Left lung (tissue), 10 donors: Measurements from ENCODE around the gene TUBB4B. TPM values are rescaled to one million over a fixed set of nuclear protein-coding genes. Genes with fewer than 3 reads are reported as not detected.

ENCODE experiments used
- ATAC-seq: fragments of 200-7000 bp; cut with Tn5 transposase; one replicate; pipeline ENCODE4 v1.9.1; 2020; ENCODE audit warnings: moderate library complexity
- DNase-seq, 4 donors: peaks; one replicate each; pipeline ENCODE4 v3.0.0-alpha.2; 2013 to 2020
- H3K27ac ChIP-seq, 2 donors: fragments of 200-600 bp; sonication (generic) in 1 of 2; one replicate each; pipeline versions ENCODE4 v1.5.0 to v1.8.0; 2020 to 2021
- H3K27me3 ChIP-seq, 2 donors: fragments of 200-600 bp; sonication (generic) in 1 of 2; one replicate each; pipeline versions ENCODE4 v1.5.0 to v1.8.0; 2020 to 2021
- H3K36me3 ChIP-seq, 2 donors: fragments of 200-600 bp; sonication (generic) in 1 of 2; one replicate each; pipeline versions ENCODE4 v1.5.0 to v1.8.0; 2020 to 2021
- H3K4me1 ChIP-seq, 2 donors: fragments of 200-600 bp; one replicate each; pipeline ENCODE4 v1.8.0; 2021
- H3K4me3 ChIP-seq, 2 donors: fragments of 200-600 bp; sonication (generic) in 1 of 2; one replicate each; pipeline versions ENCODE4 v1.5.0 to v1.8.0; 2020 to 2021; ENCODE audit warnings: mild to moderate bottlenecking in 1 of 2
- H3K9me3 ChIP-seq, 2 donors: fragments of 200-600 bp; sonication (generic) in 1 of 2; one replicate each; pipeline versions ENCODE4 v1.5.0 to v1.8.0; 2020 to 2021
- intact Hi-C, 2 donors: fragments of 100-400 bp; cut with DNase I; formaldehyde crosslinking; loops; one replicate each; pipeline versions ENCODE4 v1.11.2 to v1.14.2; 2022
- polyA plus RNA-seq, 6 donors: library from polyadenylated mRNA; unstranded; fragments of 120-200 nt; gene quantifications; one replicate each; pipeline ENCODE4 v1.2.1, GENCODE V29; 2013; ENCODE audit not compliant: insufficient read length in 6 of 6
- total RNA-seq, 2 donors: library from RNA; stranded (reverse); fragmentation: NEBNext Ultra II Directional; extraction: Animal tissue kit (Norgen Biotek cat#: 25700); gene quantifications; one replicate each; pipeline ENCODE4 v1.2.1, GENCODE V29; 2021
- TF ChIP-seq, protein P1 (sequence below), 2 donors: fragments of 200-600 bp; sonication (generic) in 1 of 2; IDR thresholded peaks; one replicate each; pipeline versions ENCODE4 v1.5.0 to v1.8.0; 2021; ENCODE audit warnings: antibody characterized with exemption in 2 of 2
- donor health status: DM: no; HTN: yes; CAD: no.
- donor health status: DM: no; HTN: no; CAD: no.

TUBB4B gene
- total and polyA plus RNA-seq, 8 donors, result 196 to 337 (median 248) TPM

DNA sequence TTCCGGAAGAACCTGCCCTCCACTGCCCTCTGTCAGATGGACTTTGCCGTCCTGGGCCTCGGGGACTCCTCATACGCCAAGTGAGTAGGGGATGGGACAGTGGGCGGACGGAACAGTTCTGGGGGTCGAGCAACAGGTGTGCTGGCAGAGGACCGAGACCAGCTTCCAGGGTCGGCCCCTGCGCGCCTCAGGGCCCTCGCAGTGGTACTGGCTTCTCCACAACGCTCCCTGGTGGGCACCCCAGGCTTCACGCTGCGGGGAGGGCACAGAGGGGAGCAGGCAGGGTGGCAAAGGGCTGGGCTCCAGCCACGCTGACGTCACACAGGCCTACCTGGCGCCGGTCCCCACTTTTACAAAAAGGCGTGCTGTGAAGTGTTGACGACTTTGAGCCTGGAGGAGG is 28.6 kb upstream of the TUBB4B start:
- DNase-seq, result no peak
- intact Hi-C loops, result no loop called here
- Histone ChIP-seq H3K27me3 (no peaks in the 10 kb centered on the region), H3K4me3 (no peak overlapping the region), H3K4me1 (peaks cover 2 to 12% of the 10 kb centered on the region in 2 donors), H3K36me3 (peaks cover 0 to 56% of the 10 kb centered on the region in 2 donors), H3K27ac (no peak overlapping the region), H3K9me3 (no peaks in the 10 kb centered on the region)
- TF ChIP-seq, protein P1, sequence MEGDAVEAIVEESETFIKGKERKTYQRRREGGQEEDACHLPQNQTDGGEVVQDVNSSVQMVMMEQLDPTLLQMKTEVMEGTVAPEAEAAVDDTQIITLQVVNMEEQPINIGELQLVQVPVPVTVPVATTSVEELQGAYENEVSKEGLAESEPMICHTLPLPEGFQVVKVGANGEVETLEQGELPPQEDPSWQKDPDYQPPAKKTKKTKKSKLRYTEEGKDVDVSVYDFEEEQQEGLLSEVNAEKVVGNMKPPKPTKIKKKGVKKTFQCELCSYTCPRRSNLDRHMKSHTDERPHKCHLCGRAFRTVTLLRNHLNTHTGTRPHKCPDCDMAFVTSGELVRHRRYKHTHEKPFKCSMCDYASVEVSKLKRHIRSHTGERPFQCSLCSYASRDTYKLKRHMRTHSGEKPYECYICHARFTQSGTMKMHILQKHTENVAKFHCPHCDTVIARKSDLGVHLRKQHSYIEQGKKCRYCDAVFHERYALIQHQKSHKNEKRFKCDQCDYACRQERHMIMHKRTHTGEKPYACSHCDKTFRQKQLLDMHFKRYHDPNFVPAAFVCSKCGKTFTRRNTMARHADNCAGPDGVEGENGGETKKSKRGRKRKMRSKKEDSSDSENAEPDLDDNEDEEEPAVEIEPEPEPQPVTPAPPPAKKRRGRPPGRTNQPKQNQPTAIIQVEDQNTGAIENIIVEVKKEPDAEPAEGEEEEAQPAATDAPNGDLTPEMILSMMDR (IDR thresholded peaks at IDR 0.05), result no peak
- ATAC-seq, result no peak

DNA sequence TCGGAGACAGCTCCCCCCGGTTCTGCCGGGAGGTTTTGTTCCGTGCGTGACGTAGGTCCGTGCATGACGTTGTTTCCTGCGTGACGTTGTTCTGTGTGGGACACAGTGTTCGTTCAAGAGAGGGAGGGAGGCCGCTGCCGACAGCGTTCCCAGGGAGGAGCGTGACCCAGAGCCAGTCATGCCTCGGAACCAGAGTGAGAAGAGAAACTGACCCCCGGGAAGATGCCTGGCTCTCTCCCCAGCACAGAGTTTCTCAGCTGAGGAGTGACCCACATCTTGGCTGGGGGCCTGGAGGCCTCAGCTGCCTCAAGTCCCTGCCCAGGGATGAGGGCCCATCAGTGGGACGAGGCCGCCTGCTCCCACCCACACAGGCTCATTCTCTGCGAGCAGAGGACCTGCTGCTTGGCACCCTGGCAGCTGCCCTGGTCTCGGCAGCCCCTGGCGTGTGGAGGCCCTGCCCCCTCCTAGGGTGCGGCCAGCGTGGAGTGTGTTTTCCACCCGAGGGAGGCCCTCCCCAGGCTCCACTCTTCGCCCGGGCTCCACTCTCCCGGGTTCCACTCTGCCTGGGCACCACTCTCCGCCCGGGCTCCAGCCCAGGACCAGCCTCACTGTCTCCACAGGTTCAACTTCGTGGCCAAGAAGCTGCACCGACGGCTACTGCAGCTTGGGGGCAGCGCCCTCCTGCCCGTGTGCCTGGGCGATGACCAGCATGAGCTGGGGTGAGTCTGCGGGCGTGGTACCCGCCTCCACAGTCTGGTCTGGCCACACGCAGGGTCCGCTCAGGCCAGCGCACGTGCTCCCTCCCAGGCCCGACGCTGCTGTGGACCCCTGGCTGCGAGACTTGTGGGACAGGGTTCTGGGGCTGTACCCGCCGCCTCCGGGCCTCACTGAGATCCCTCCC is 27.7 kb upstream of the TUBB4B start:
- ATAC-seq, result no peak
- DNase-seq, result no peak

DNA sequence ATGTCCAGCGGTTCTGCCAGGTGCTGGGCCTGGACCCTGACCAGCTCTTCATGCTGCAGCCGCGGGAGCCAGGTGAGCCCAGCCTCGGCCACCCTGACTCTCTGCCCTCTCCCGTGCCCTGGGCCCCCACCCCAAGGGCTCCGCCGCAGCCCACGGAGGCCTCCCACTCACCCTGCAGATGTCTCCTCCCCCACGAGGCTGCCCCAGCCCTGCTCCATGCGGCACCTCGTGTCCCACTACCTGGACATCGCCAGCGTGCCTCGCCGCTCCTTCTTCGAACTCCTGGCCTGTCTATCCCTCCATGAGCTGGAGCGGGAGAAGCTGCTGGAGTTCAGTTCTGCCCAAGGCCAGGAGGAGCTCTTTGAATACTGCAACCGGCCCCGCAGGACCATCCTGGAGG is 26.5 kb upstream of the TUBB4B start:
- ATAC-seq (no peak), DNase-seq (no peak)
- Histone ChIP-seq H3K4me1 (peaks cover 7 to 25% of the 10 kb centered on the region in 2 donors), H3K27ac (no peak overlapping the region), H3K4me3 (no peak overlapping the region), H3K27me3 (no peaks in the 10 kb centered on the region), H3K36me3 (peaks cover 0 to 44% of the 10 kb centered on the region in 2 donors), H3K9me3 (no peaks in the 10 kb centered on the region)
- intact Hi-C loops, result no loop called here
- TF ChIP-seq, protein P1 (IDR thresholded peaks at IDR 0.05), result no peak

More for the DNA sequence above, 27.7 kb upstream of the TUBB4B start:
- Histone ChIP-seq H3K4me3 (no peak overlapping the region), H3K9me3 (no peaks in the 10 kb centered on the region), H3K27me3 (no peaks in the 10 kb centered on the region), H3K4me1 (peaks cover 7 to 17% of the 10 kb centered on the region in 2 donors), H3K27ac (no peak overlapping the region), H3K36me3 (peaks cover 0 to 52% of the 10 kb centered on the region in 2 donors)
- TF ChIP-seq, protein P1 (IDR thresholded peaks at IDR 0.05), result no peak
- intact Hi-C loops, result no loop called here

DNA sequence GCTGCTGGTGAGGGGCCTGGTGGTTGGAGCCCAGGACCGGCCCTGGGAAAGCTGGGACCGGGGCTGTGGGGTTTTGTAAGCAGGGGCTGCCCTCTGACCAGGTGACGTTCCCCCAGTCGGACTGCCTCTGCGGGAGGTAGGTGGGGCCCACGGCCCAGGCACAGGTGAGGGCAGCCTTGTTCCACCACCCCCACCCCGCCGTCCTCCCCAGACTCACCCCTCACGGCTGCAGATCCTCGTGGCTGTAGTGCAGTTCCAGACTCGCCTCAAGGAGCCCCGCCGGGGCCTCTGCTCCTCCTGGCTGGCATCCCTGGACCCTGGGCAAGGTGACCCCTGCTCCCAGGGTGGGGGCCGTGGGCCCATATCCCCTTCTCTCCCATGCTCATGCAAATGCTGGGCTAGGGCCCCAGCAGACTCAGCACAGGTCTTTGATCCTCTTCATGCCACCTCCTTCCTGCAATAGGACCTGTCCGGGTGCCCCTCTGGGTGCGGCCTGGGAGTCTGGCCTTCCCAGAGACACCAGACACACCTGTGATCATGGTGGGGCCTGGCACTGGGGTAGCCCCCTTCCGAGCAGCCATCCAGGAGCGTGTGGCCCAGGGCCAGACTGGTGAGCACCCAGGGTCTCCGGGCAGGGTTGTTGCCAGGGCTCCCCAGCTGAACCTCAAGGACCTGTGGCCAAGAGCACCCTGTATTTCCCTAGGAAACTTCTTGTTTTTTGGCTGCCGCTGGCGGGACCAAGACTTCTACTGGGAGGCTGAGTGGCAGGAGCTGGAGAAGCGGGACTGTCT is 25.7 kb upstream of the TUBB4B start:
- DNase-seq (no peak), ATAC-seq (no peak)
- H3K9me3 ChIP-seq, result no peaks in the 10 kb centered on the region
- peaks cover 0 to 36% of the 10 kb centered on the region in 2 donors for H3K36me3 ChIP-seq
- TF ChIP-seq, protein P1 (IDR thresholded peaks at IDR 0.05), result no peak
- no peak overlapping the region for H3K4me3 ChIP-seq
- intact Hi-C loops, result no loop called here
- no peak overlapping the region for H3K27ac ChIP-seq
- H3K4me1 ChIP-seq, result peaks cover 7 to 25% of the 10 kb centered on the region in 2 donors
- H3K27me3 ChIP-seq, result no peaks in the 10 kb centered on the region
